Astrocyte of the cerebellum (primary cell): ENCODE measurements around the gene NT5C1B.

Experiments used
- DNase-seq: peaks from one replicate; pipeline ENCODE4 v3.0.0-alpha.2; 2011; ENCODE audit warnings: low read depth
- H3K4me3 ChIP-seq: 2 replicates; pipeline ENCODE4 v1.5.1; 2011; ENCODE audit warnings: mild to moderate bottlenecking, low read depth, low read length, moderate library complexity
- in situ Hi-C: cut with HindIII; loops from 2 replicates; pipeline ENCODE4 v1.10.0; 2017; ENCODE audit warnings: low sequenced_read_pairs
- TF ChIP-seq, protein P1 (sequence below): IDR thresholded peaks from 2 replicates; pipeline ENCODE4 v1.5.1; 2012; ENCODE audit warnings: low read length, low read depth, moderate library complexity, mild to moderate bottlenecking; ENCODE audit errors: missing control alignments

The NT5C1B gene

DNA sequence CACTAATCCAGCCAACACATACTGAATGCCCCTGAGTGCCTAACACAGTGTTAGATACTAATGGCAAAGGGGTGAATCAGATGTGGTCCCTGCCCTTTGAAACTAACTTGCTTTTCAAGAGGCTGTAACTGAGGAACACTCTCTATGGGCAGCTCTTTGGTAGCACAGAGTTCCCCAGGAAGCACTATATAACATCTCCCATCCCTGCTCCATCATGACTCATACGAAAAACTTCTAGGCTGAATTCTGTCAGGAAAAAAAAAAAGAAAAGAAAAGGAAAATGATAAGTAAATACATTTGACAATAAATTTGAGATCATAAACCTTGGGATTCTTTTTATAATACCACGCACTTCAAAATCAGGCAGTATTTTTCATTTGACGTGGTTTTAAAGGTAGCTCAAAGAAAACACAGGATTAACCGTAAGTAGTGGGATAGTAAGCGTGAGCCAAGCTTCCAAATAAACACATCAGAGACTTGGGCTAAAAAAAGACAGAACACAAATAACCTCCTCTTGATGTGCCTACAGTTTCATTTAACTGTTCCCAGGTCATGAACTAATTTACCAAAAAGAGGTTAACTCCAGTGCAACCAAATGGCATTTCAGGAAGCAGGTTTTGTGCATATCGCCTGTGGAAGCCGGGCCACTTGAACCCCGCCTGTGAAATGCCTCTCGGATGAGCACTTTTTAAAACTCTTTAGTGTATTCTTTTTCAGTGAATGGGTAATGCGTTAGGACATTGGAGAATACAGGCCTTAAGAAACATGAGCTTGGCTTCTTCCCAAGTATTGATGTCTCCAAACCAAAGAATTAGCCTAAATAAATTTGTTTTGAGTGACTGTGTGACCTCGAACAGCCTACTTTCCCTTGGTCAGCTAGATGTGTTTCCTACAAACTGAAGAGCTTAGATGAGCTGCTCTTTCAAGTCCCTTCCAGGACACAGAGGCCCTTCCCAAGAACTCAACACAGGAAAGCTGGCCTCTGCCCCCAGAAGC is 71.0 kb downstream of the NT5C1B start:
- no peak overlapping the region for H3K4me3 ChIP-seq
- in situ Hi-C loops, result loop anchor here (5.0 to 25.0 kb wide), 2 partner anchors 219 to 844 kb away; no protein-coding TSS in a partner anchor
- TF ChIP-seq, protein P1, sequence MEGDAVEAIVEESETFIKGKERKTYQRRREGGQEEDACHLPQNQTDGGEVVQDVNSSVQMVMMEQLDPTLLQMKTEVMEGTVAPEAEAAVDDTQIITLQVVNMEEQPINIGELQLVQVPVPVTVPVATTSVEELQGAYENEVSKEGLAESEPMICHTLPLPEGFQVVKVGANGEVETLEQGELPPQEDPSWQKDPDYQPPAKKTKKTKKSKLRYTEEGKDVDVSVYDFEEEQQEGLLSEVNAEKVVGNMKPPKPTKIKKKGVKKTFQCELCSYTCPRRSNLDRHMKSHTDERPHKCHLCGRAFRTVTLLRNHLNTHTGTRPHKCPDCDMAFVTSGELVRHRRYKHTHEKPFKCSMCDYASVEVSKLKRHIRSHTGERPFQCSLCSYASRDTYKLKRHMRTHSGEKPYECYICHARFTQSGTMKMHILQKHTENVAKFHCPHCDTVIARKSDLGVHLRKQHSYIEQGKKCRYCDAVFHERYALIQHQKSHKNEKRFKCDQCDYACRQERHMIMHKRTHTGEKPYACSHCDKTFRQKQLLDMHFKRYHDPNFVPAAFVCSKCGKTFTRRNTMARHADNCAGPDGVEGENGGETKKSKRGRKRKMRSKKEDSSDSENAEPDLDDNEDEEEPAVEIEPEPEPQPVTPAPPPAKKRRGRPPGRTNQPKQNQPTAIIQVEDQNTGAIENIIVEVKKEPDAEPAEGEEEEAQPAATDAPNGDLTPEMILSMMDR, result no peak
- DNase-seq, result peak; percentile 27

DNA sequence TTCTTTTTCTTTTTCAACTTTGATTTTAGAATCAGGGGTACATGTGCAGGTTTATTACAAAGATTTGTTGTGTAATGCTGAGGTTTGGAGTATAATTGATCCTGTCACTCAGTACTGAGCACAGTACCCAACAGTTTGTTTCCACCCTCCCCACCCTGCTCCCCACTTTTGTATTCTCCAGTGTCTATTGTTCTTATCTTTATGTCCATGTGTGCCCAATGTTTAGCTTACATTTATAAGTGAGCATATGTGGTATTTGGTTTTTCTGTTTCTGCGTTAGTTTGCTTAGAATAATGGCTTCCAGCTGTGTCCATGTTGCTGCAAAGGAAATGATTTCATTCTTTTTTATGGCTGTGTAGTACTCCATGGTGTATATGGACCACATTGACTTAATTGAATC is 72.0 kb downstream of the NT5C1B start:
- TF ChIP-seq, protein P1, result no peak
- H3K4me3 ChIP-seq, result no peak overlapping the region
- in situ Hi-C loops, result loop anchor here (5.0 to 25.0 kb wide), 2 partner anchors 220 to 845 kb away; no protein-coding TSS in a partner anchor
- DNase-seq, result no peak

DNA sequence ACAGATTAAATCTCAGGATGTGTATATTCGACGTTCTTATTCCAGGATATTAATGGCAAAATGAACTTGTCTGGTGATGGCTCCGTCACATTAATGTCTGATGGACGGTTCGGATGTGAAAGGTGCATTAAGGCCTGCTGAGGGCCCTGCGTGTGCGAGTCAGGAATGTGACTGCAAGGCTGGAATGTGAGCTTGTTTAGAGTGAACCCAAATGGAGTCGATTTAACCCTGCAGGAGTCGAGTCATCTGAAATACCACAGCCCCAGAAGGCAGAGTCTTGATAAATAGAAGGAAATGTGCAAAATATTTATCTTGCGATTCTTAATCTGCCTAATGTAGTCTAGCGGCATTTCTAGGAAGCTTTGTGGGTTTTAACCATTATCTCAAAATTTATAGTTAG is 73.3 kb downstream of the NT5C1B start:
- DNase-seq, result peak; percentile 68
- H3K4me3 ChIP-seq, result no peak overlapping the region
- TF ChIP-seq, protein P1, result no peak
- in situ Hi-C loops, result loop anchor here (5.0 to 25.0 kb wide), 2 partner anchors 221 to 846 kb away; no protein-coding TSS in a partner anchor

DNA sequence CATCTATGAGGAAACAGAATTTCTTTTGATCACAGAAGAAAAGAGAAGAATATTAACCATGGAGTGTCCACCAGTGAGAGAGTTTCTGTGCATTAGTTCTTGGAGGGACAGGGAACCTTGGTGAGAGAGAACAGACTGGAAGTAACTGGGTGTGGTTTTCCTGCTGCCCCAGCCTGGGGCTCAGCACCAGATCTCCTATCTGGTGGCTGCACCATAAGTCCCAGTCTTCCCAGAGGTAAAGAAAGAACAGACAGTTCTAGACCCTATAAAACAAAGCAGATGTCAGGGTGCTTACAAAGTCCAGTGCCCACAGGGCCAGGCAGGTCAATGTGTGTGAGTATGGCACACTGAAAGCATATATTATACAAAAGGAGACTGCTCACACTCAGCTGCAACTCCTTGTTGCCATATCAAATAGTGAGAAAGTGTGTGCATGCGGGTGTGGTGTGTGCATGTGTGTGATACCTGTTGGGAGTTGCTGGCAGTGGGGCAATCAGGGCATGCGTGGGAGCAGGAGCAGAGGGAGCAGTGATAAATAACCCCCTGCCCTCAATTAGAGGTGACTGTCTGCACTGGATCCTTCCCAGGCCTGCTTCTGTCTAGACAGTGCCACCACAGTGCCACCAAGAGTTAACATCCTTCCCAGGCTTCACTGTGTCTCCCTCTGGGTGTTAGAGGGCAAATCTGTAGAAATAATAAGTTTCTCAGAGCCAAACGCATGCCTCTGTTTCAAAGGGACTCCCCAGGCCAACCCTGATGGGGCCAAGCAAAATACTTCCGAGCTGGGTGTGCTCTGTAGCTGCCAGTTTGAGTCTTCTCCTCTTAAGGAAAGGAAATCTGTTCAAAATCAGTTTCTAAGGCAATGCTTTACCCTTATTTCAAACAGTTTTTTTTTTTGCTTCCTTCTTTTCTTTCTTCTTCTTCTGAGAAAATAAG is 74.6 kb downstream of the NT5C1B start:
- TF ChIP-seq, protein P1, result no peak
- DNase-seq, result no peak
- no peak overlapping the region for H3K4me3 ChIP-seq
- in situ Hi-C loops, result loop anchor here (5.0 to 25.0 kb wide), 2 partner anchors 223 to 848 kb away; no protein-coding TSS in a partner anchor
